ENCODE data around the gene MRS2. TPM values are rescaled to one million over a fixed set of nuclear protein-coding genes. Genes with fewer than 3 reads are reported as not detected.

Gene MRS2
- total RNA-seq, 1 experiment from 2014 or later: 9.6 TPM

GRCh38 chr6:24446670-24447069 is 43.9 kb downstream of the MRS2 start:
- no peak for DNase-seq

GRCh38 chr6:24448396-24448795 is 45.7 kb downstream of the MRS2 start:
- no peaks in the 10 kb centered on the region for H3K9me3 ChIP-seq

More at GRCh38 chr6:24446670-24447069, 43.9 kb downstream of the MRS2 start:
- Histone ChIP-seq H3K27me3 (no peaks in the 10 kb centered on the region), H3K9me3 (no peaks in the 10 kb centered on the region), H3K4me3 (no peak overlapping the region), H3K36me3 (no peaks in the 10 kb centered on the region)

GRCh38 chr6:24448828-24449525 is 46.2 kb downstream of the MRS2 start:
- H3K9me3 ChIP-seq: no peaks in the 10 kb centered on the region
- no peaks in the 10 kb centered on the region for H3K27me3 ChIP-seq
- no peak overlapping the region for H3K4me3 ChIP-seq
- H3K36me3 ChIP-seq: no peaks in the 10 kb centered on the region
- DNase-seq: no peak

More at GRCh38 chr6:24448396-24448795, 45.7 kb downstream of the MRS2 start:
- no peak for DNase-seq
- no peak overlapping the region for H3K4me3 ChIP-seq
- no peaks in the 10 kb centered on the region for H3K27me3 ChIP-seq
- no peaks in the 10 kb centered on the region for H3K36me3 ChIP-seq

GRCh38 chr6:24451581-24452388 is 49.0 kb downstream of the MRS2 start:
- Histone ChIP-seq H3K27me3 (no peaks in the 10 kb centered on the region), H3K4me3 (no peak overlapping the region), H3K9me3 (no peaks in the 10 kb centered on the region), H3K36me3 (no peaks in the 10 kb centered on the region)
- DNase-seq: no peak

- H3K36me3 ChIP-seq: no peaks in the 10 kb centered on the region
- no peaks in the 10 kb centered on the region for H3K9me3 ChIP-seq
- no peak overlapping the region for H3K4me3 ChIP-seq
- no peak for DNase-seq
- no peaks in the 10 kb centered on the region for H3K27me3 ChIP-seq
Observed at GRCh38 chr6:24453921-24454320, 51.2 kb downstream of the MRS2 start.

GRCh38 chr6:24454452-24454851 is 51.7 kb downstream of the MRS2 start:
- H3K27me3 ChIP-seq: no peaks in the 10 kb centered on the region
- no peaks in the 10 kb centered on the region for H3K9me3 ChIP-seq
- no peak for DNase-seq

GRCh38 chr6:24455061-24455460 is 52.3 kb downstream of the MRS2 start:
- H3K9me3 ChIP-seq: no peaks in the 10 kb centered on the region
- no peaks in the 10 kb centered on the region for H3K36me3 ChIP-seq
- H3K27me3 ChIP-seq: no peaks in the 10 kb centered on the region
- DNase-seq: no peak
- no peak overlapping the region for H3K4me3 ChIP-seq

More at GRCh38 chr6:24454452-24454851, 51.7 kb downstream of the MRS2 start:
- Histone ChIP-seq H3K36me3 (no peaks in the 10 kb centered on the region), H3K4me3 (no peak overlapping the region)

GRCh38 chr6:24458134-24458533 is 55.4 kb downstream of the MRS2 start:
- Histone ChIP-seq H3K27me3 (no peaks in the 10 kb centered on the region), H3K36me3 (no peaks in the 10 kb centered on the region), H3K9me3 (no peaks in the 10 kb centered on the region), H3K4me3 (no peak overlapping the region)
- peak; percentile 6 for DNase-seq

- no peak for DNase-seq
Observed at GRCh38 chr6:24458941-24459340, 56.2 kb downstream of the MRS2 start.

GRCh38 chr6:24460966-24461365 is 58.2 kb downstream of the MRS2 start:
- H3K36me3 ChIP-seq: no peaks in the 10 kb centered on the region
- H3K27me3 ChIP-seq: no peaks in the 10 kb centered on the region
- peak; percentile 2 for DNase-seq
- H3K4me3 ChIP-seq: no peak overlapping the region
- H3K9me3 ChIP-seq: no peaks in the 10 kb centered on the region

More at GRCh38 chr6:24458941-24459340, 56.2 kb downstream of the MRS2 start:
- H3K36me3 ChIP-seq: no peaks in the 10 kb centered on the region
- no peaks in the 10 kb centered on the region for H3K27me3 ChIP-seq
- H3K4me3 ChIP-seq: no peak overlapping the region
- no peaks in the 10 kb centered on the region for H3K9me3 ChIP-seq

- no peak overlapping the region for H3K4me3 ChIP-seq
- H3K27me3 ChIP-seq: no peaks in the 10 kb centered on the region
- no peaks in the 10 kb centered on the region for H3K36me3 ChIP-seq
- no peaks in the 10 kb centered on the region for H3K9me3 ChIP-seq
- no peak for DNase-seq
Observed at GRCh38 chr6:24464253-24465038, 61.7 kb downstream of the MRS2 start.

GRCh38 chr6:24469811-24470210 is 67.1 kb downstream of the MRS2 start:
- H3K36me3 ChIP-seq: no peaks in the 10 kb centered on the region
- H3K27me3 ChIP-seq: no peaks in the 10 kb centered on the region
- H3K4me3 ChIP-seq: no peak overlapping the region
- H3K9me3 ChIP-seq: no peaks in the 10 kb centered on the region
- no peak for DNase-seq

GRCh38 chr6:24472181-24472580 is 69.4 kb downstream of the MRS2 start:
- Histone ChIP-seq H3K4me3 (no peak overlapping the region), H3K27me3 (no peaks in the 10 kb centered on the region), H3K36me3 (no peaks in the 10 kb centered on the region), H3K9me3 (no peaks in the 10 kb centered on the region)
- DNase-seq: no peak

Other genes starting within 250 kb of the MRS2 start
- gene DCDC2, start 44.9 kb upstream of the MRS2 start, total RNA-seq (2014; rRNA removed; shearing (Covaris generic); ENCODE audit: low replicate concordance): not detected in 2 replicates
- gene GPLD1, start 86.6 kb downstream of the MRS2 start, total RNA-seq (2014; rRNA removed; shearing (Covaris generic); ENCODE audit: low replicate concordance): not detected in 2 replicates
- gene ALDH5A1, start 92.0 kb downstream of the MRS2 start, total RNA-seq (2014; rRNA removed; shearing (Covaris generic); ENCODE audit: low replicate concordance): 1.1 and 1.5 TPM in 2 replicates
- gene KIAA0319, start 243.3 kb downstream of the MRS2 start, total RNA-seq (2014; rRNA removed; shearing (Covaris generic); ENCODE audit: low replicate concordance): 0.10 TPM in 1 of 2 replicates, not detected in the other